Measurements from ENCODE around the gene LGR6.
A peak's percentile ranks its signal among the peaks of the same experiment; 100 is the strongest.
"Not testable (repeated sequence)": the region's sequence is repeated elsewhere in the genome, so short reads cannot be mapped to it uniquely, and the experiment has no call there.

Gene LGR6

GRCh38 chr1:202160377-202160940 lies 33.1 kb upstream of the LGR6 start, which contains the start of gene PTPN7:
TSS of gene PTPN7 (minus strand) at chr1:202160602. CDS start at chr1:202159402, 1,200 bp downstream.
- peak; percentile 88 for DNase-seq

GRCh38 chr1:202161151-202162046 lies 32.2 kb upstream of the LGR6 start:
- DNase-seq: peak; percentile 14

GRCh38 chr1:202162047-202162417 lies 31.6 kb upstream of the LGR6 start:
- peak; percentile 46 for DNase-seq

- peak; percentile 43 for DNase-seq
Observed at GRCh38 chr1:202162418-202163280, 30.9 kb upstream of the LGR6 start.

GRCh38 chr1:202163281-202164270 lies 30.0 kb upstream of the LGR6 start:
- peak; percentile 17 for DNase-seq

GRCh38 chr1:202164271-202165037 lies 29.1 kb upstream of the LGR6 start:
- peak; percentile 78 for DNase-seq

- DNase-seq: peak; percentile 37
Observed at GRCh38 chr1:202165267-202165941, 28.2 kb upstream of the LGR6 start.

GRCh38 chr1:202165942-202166843 lies 27.4 kb upstream of the LGR6 start:
- DNase-seq: no peak

GRCh38 chr1:202167054-202167453 lies 26.5 kb upstream of the LGR6 start:
- DNase-seq: not testable (repeated sequence)

- no peak for DNase-seq
Observed at GRCh38 chr1:202167708-202168415, 25.7 kb upstream of the LGR6 start.

GRCh38 chr1:202168861-202169260 lies 24.7 kb upstream of the LGR6 start:
- DNase-seq: no peak

- DNase-seq: no peak
Observed at GRCh38 chr1:202170726-202171125, 22.9 kb upstream of the LGR6 start.

GRCh38 chr1:202171292-202172014 lies 22.1 kb upstream of the LGR6 start:
- no peak for DNase-seq

- peak; percentile 12 for DNase-seq
Observed at GRCh38 chr1:202172015-202172355, 21.6 kb upstream of the LGR6 start.

- DNase-seq: no peak
Observed at GRCh38 chr1:202173993-202174392, 19.6 kb upstream of the LGR6 start.

GRCh38 chr1:202176949-202177927 lies 16.4 kb upstream of the LGR6 start:
- no peak for DNase-seq
